IPS-NIHi7 (cell line): ENCODE results near the gene MDFIC.

Experiments used
- DNase-seq: peaks from one replicate; pipeline ENCODE4 v3.0.0; 2012; ENCODE audit warnings: mixed read lengths; ENCODE audit errors: extremely low spot score

The MDFIC gene

GRCh38 chr7:114952296-114952695 lies 30.4 kb downstream of the MDFIC start:
- no peak for DNase-seq

- DNase-seq: no peak
Observed at GRCh38 chr7:114953724-114954123, 31.8 kb downstream of the MDFIC start.

- DNase-seq: no peak
Observed at GRCh38 chr7:114956702-114957101, 34.8 kb downstream of the MDFIC start.

GRCh38 chr7:114957444-114957843 lies 35.5 kb downstream of the MDFIC start:
- no peak for DNase-seq

- DNase-seq: no peak
Observed at GRCh38 chr7:114959931-114960330, 38.0 kb downstream of the MDFIC start.

- no peak for DNase-seq
Observed at GRCh38 chr7:114962441-114962840, 40.5 kb downstream of the MDFIC start.

GRCh38 chr7:114966156-114966555 lies 44.3 kb downstream of the MDFIC start:
- no peak for DNase-seq

- DNase-seq: no peak
Observed at GRCh38 chr7:114969096-114969495, 47.2 kb downstream of the MDFIC start.

- no peak for DNase-seq
Observed at GRCh38 chr7:114970308-114970707, 48.4 kb downstream of the MDFIC start.

- DNase-seq: no peak
Observed at GRCh38 chr7:114970732-114971131, 48.8 kb downstream of the MDFIC start.

GRCh38 chr7:114972567-114972966 lies 50.7 kb downstream of the MDFIC start:
- no peak for DNase-seq

GRCh38 chr7:114973147-114973546 lies 51.3 kb downstream of the MDFIC start:
- no peak for DNase-seq

- no peak for DNase-seq
Observed at GRCh38 chr7:114975401-114975800, 53.5 kb downstream of the MDFIC start.

GRCh38 chr7:114976666-114977065 lies 54.8 kb downstream of the MDFIC start:
- no peak for DNase-seq

- DNase-seq: peak; percentile 18
Observed at GRCh38 chr7:114977277-114977676, 55.4 kb downstream of the MDFIC start.

GRCh38 chr7:114979388-114979787 lies 57.5 kb downstream of the MDFIC start:
- DNase-seq: no peak

GRCh38 chr7:114979803-114980507 lies 58.1 kb downstream of the MDFIC start:
- DNase-seq: no peak

- no peak for DNase-seq
Observed at GRCh38 chr7:114981323-114981722, 59.4 kb downstream of the MDFIC start.

- DNase-seq: no peak
Observed at GRCh38 chr7:114985116-114985715, 63.3 kb downstream of the MDFIC start.

- no peak for DNase-seq
Observed at GRCh38 chr7:114986190-114987180, 64.6 kb downstream of the MDFIC start.

- no peak for DNase-seq
Observed at GRCh38 chr7:114988026-114988425, 66.1 kb downstream of the MDFIC start.

GRCh38 chr7:114988755-114989375 lies 67.0 kb downstream of the MDFIC start:
- no peak for DNase-seq
